SK-N-SH (cell line): ENCODE results near the gene TMEM143. TPM values are rescaled to one million over a fixed set of nuclear protein-coding genes. Genes with fewer than 3 reads are reported as not detected.

Experiments used
- CTCF ChIA-PET: fragments of 300-600, 350-600 bp; formaldehyde crosslinking; extraction: SDS; loops from one replicate; lab custom pipeline; 2021; lab: Yijun Ruan, JAX
- POLR2A ChIA-PET: fragments of 350-600 bp; sonication (Branson Sonifier 250); formaldehyde crosslinking; extraction: SDS; loops from one replicate; lab custom pipeline; 2020; ENCODE audit warnings: antibody characterized with exemption, inconsistent platforms; lab: Yijun Ruan, JAX
- DNase-seq: peaks from one replicate; pipeline ENCODE4 v3.0.0; 2012
- H2AFZ ChIP-seq: fragments of 200-600 bp; sonication (generic); 2 replicates; pipeline ENCODE4 v1.8.1; 2016; ENCODE audit warnings: antibody characterized with exemption, mild to moderate bottlenecking, low read depth
- H3F3A ChIP-seq: fragments of 200-600 bp; sonication (generic); replicated peaks from 2 replicates; pipeline ENCODE3; 2016; ENCODE audit warnings: antibody characterized with exemption, mild to moderate bottlenecking; ENCODE audit not compliant: insufficient read depth
- H3K27ac ChIP-seq, 2 experiments: fragments of 200-500 bp in 1 of 2; fragments of 200-600 bp in 1 of 2; sonication (Bioruptor generic) in 1 of 2; sonication (generic), shearing (Covaris generic) in 1 of 2; 2 replicates each; pipeline versions ENCODE4 v1.5.1 to v1.6.1; 2014 to 2016; ENCODE audit warnings: low read depth in 2 of 2, inconsistent platforms in 1 of 2, low read length in 1 of 2, mild to moderate bottlenecking in 1 of 2, mixed read lengths in 1 of 2
- H3K27me3 ChIP-seq: fragments of 200-600 bp; sonication (generic), shearing (Covaris generic); 2 replicates; pipeline ENCODE4 v1.6.1; 2016; ENCODE audit warnings: mixed run types; ENCODE audit not compliant: insufficient read depth
- H3K36me3 ChIP-seq, 2 experiments: fragments of 200-500 bp in 1 of 2; fragments of 200-600 bp in 1 of 2; sonication (Bioruptor generic) in 1 of 2; sonication (generic) in 1 of 2; replicated peaks in 1 of 2; 2 replicates each; pipeline versions ENCODE3 to v1.5.1; 2014 to 2016; ENCODE audit warnings: low read length in 1 of 2, mild to moderate bottlenecking in 1 of 2; ENCODE audit not compliant: insufficient read depth in 2 of 2, control insufficient read depth in 1 of 2
- H3K4me1 ChIP-seq, 2 experiments: fragments of 200-500 bp in 1 of 2; fragments of 200-600 bp in 1 of 2; sonication (Bioruptor generic) in 1 of 2; sonication (generic), shearing (Covaris generic) in 1 of 2; 2 replicates each; pipeline versions ENCODE4 v1.5.1 to v1.6.1; 2014 to 2016; ENCODE audit warnings: low read depth in 1 of 2, low read length in 1 of 2, mixed run types in 1 of 2; ENCODE audit not compliant: insufficient read depth in 2 of 2, control insufficient read depth in 1 of 2
- H3K4me2 ChIP-seq: fragments of 200-600 bp; sonication (generic), shearing (Covaris generic); 2 replicates; pipeline ENCODE4 v1.6.1; 2017; ENCODE audit warnings: mixed run types
- H3K4me3 ChIP-seq, 2 experiments: fragments of 200-500 bp in 1 of 2; fragments of 200-600 bp in 1 of 2; sonication (Bioruptor generic) in 1 of 2; sonication (generic), shearing (Covaris generic) in 1 of 2; 2 replicates each; pipeline versions ENCODE4 v1.5.1 to v1.8.1; 2014 to 2016; ENCODE audit warnings: low read depth in 2 of 2, inconsistent platforms in 1 of 2, low read length in 1 of 2, mild to moderate bottlenecking in 1 of 2, mixed read lengths in 1 of 2, moderate library complexity in 1 of 2
- H3K79me2 ChIP-seq: fragments of 200-600 bp; sonication (generic); 2 replicates; pipeline ENCODE4 v1.8.1; 2017; ENCODE audit warnings: mild to moderate bottlenecking; ENCODE audit not compliant: insufficient read depth
- H3K9ac ChIP-seq: fragments of 200-600 bp; sonication (generic); 2 replicates; pipeline ENCODE4 v1.6.1; 2017; ENCODE audit warnings: mixed run types
- H3K9me2 ChIP-seq: fragments of 200-600 bp; sonication (generic); 2 replicates; pipeline ENCODE4 v1.6.1; 2017; ENCODE audit warnings: mixed run types
- H3K9me3 ChIP-seq: fragments of 200-600 bp; sonication (generic); 2 replicates; pipeline ENCODE4 v1.6.1; 2017; ENCODE audit warnings: mixed run types, mild to moderate bottlenecking, moderate library complexity
- H4K20me1 ChIP-seq: fragments of 200-600 bp; sonication (generic); 2 replicates; pipeline ENCODE4 v1.6.1; 2017; ENCODE audit warnings: mild to moderate bottlenecking, mixed run types; ENCODE audit not compliant: insufficient read depth
- EP300 ChIP-seq, 2 experiments: IDR thresholded peaks; 2 replicates each; pipeline versions ENCODE4 v1.4.0 to v1.6.1; 2012; ENCODE audit warnings: borderline replicate concordance in 1 of 2, low read depth in 1 of 2, low read length in 1 of 2
- FOXM1 ChIP-seq: IDR thresholded peaks from 2 replicates; pipeline ENCODE4 v1.4.0; 2012; ENCODE audit warnings: low read depth, mild to moderate bottlenecking
- MAX ChIP-seq: IDR thresholded peaks from 2 replicates; pipeline ENCODE4 v1.4.0; 2012; ENCODE audit warnings: low read depth
- MEF2A ChIP-seq: IDR thresholded peaks from 2 replicates; pipeline ENCODE4 v1.4.0; 2012; ENCODE audit warnings: low read depth, borderline replicate concordance
- MXI1 ChIP-seq: IDR thresholded peaks from 2 replicates; pipeline ENCODE4 v1.6.1; 2012; ENCODE audit warnings: mild to moderate bottlenecking, low read depth, low read length, improper control_type of control experiment
- POLR2AphosphoS5 ChIP-seq: IDR thresholded peaks from 2 replicates; pipeline ENCODE4 v1.6.1; 2012; ENCODE audit warnings: low read depth, low read length
- REST ChIP-seq: IDR thresholded peaks from 2 replicates; pipeline ENCODE4 v1.6.1; 2012; ENCODE audit warnings: mild to moderate bottlenecking, low read depth, low read length, moderate library complexity
- RFX5 ChIP-seq: IDR thresholded peaks from 2 replicates; pipeline ENCODE4 v1.6.1; 2012; ENCODE audit warnings: mild to moderate bottlenecking, improper control_type of control experiment, low read length
- RXRA ChIP-seq: IDR thresholded peaks from 2 replicates; pipeline ENCODE4 v1.4.0; 2012; ENCODE audit warnings: low read depth, mild to moderate bottlenecking, borderline replicate concordance
- TEAD4 ChIP-seq: IDR thresholded peaks from 2 replicates; pipeline ENCODE4 v1.4.0; 2012; ENCODE audit warnings: mild to moderate bottlenecking, borderline replicate concordance; ENCODE audit not compliant: insufficient read depth
- YY1 ChIP-seq: IDR thresholded peaks from 2 replicates; pipeline ENCODE4 v1.4.0; 2012; ENCODE audit warnings: low read depth, mild to moderate bottlenecking
- WGBS: methylation state at CpG from one replicate; pipeline ENCODE4 v1.1.6; 2017; ENCODE audit warnings: low lambda C conversion rate; 5-methylcytosine and 5-hydroxymethylcytosine counted together
- polyA plus RNA-seq, 3 experiments: library from polyadenylated mRNA; depleted of rRNA; stranded (reverse); fragments of >200 nt; gene quantifications; 2 replicates each; pipeline ENCODE4 v1.2.3, GENCODE V29; 2012
- TF ChIP-seq, protein P1 (sequence below): IDR thresholded peaks from 2 replicates; pipeline ENCODE4; 2012

TMEM143 gene
- polyA plus RNA-seq, 1 of the 3 experiments (the other 2 are of a cell fraction) = 21.9 TPM

DNA sequence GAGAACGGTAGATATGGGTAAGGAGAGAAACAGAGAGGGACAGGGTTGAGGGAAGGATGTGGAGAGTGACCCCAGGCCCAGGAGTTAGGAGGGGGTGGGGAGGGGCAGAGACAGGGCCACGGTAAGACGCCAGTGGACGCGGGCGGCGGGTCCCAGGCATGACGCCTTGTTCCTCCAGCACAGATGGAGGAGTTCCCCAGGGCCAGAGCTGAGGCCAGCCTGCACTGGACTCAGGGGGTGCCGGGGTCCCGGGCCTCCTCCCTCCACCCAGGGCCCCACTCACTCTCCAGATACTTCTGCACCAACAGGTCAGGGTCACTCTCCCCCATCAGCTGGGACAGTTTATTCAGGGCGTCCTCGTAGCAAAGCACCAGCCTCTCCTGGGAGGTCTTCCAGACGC is 60.4 kb downstream of the TMEM143 start:
- WGBS = 87% methylated on average over 10 of the region's 13 CpGs
- CTCF ChIA-PET = interaction anchor here (1.1 kb wide), 1 partner anchor 11 kb away, joined by 5 read pairs; no protein-coding TSS in a partner anchor

More for the DNA sequence above, 60.4 kb downstream of the TMEM143 start:
- no peak for DNase-seq
- H4K20me1 ChIP-seq = no peaks in the 10 kb centered on the region
- POLR2A ChIA-PET = no interaction called here
- no peaks in the 10 kb centered on the region for H3K27me3 ChIP-seq
- H3K4me1 ChIP-seq = no peaks in the 10 kb centered on the region
- no peak overlapping the region for H3K4me3 ChIP-seq
- H3K9ac ChIP-seq = no peak overlapping the region
- H2AFZ ChIP-seq = no peak overlapping the region
- H3K9me2 ChIP-seq = no peaks in the 10 kb centered on the region
- no peaks in the 10 kb centered on the region for H3K9me3 ChIP-seq
- H3K4me2 ChIP-seq = no peak overlapping the region
- no peak overlapping the region for H3K27ac ChIP-seq
- TF ChIP-seq YY1 (no peak), EP300 (IDR thresholded peaks at IDR 0.05; ENCODE audit: borderline replicate concordance in 1 of 2, low read depth in 1 of 2, low read length in 1 of 2) (no peak), FOXM1 (no peak), MXI1 (no peak), TEAD4 (no peak), REST (no peak), RXRA (no peak), RFX5 (no peak), MAX (no peak), POLR2AphosphoS5 (no peak), MEF2A (no peak)
- TF ChIP-seq, protein P1, sequence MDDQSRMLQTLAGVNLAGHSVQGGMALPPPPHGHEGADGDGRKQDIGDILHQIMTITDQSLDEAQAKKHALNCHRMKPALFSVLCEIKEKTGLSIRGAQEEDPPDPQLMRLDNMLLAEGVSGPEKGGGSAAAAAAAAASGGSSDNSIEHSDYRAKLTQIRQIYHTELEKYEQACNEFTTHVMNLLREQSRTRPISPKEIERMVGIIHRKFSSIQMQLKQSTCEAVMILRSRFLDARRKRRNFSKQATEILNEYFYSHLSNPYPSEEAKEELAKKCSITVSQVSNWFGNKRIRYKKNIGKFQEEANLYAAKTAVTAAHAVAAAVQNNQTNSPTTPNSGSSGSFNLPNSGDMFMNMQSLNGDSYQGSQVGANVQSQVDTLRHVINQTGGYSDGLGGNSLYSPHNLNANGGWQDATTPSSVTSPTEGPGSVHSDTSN = no peak
- H3K36me3 ChIP-seq = no peaks in the 10 kb centered on the region
- no peaks in the 10 kb centered on the region for H3F3A ChIP-seq
- no peaks in the 10 kb centered on the region for H3K79me2 ChIP-seq
